ENCODE measurements around the gene RAPGEF4. TPM values are rescaled to one million over a fixed set of nuclear protein-coding genes. Genes with fewer than 3 reads are reported as not detected.

The RAPGEF4 gene
- total RNA-seq, 4 donors from 2014 or later = 2.5 to 7.9 (median 4.6) TPM

GRCh38 chr2:172998547-172999272 is 263.1 kb downstream of the RAPGEF4 start:
- Histone ChIP-seq H3K27me3 (no peaks in the 10 kb centered on the region), H3K27ac (no peak overlapping the region), H3K36me3 (peaks cover 0 to 3% of the 10 kb centered on the region in 2 donors), H3K4me1 (peaks cover 0 to 42% (median 6%) of the 10 kb centered on the region in 3 donors), H3K4me3 (no peak overlapping the region), H3K9me3 (no peaks in the 10 kb centered on the region)
- ATAC-seq = no peak
- WGBS, 2 donors (ENCODE audit: low coverage in 1 of 2) = 67 to 96% methylated on average over 1 to 2 of the region's 2 CpGs
- no peak for TF ChIP-seq CTCF (IDR thresholded peaks at IDR 0.05)
- TF ChIP-seq POLR2A (IDR thresholded peaks at IDR 0.05) = no peak
- TF ChIP-seq POLR2AphosphoS5 (IDR thresholded peaks at IDR 0.05) = no peak
- TF ChIP-seq EP300 (IDR thresholded peaks at IDR 0.05) = no peak

GRCh38 chr2:172999641-173000386 is 264.2 kb downstream of the RAPGEF4 start:
- ATAC-seq = no peak
- Histone ChIP-seq H3K4me1 (peaks cover 0 to 32% (median 6%) of the 10 kb centered on the region in 3 donors), H3K36me3 (peaks cover 0 to 3% of the 10 kb centered on the region in 2 donors), H3K9me3 (no peaks in the 10 kb centered on the region), H3K4me3 (no peak overlapping the region), H3K27ac (no peak overlapping the region), H3K27me3 (no peaks in the 10 kb centered on the region)
- TF ChIP-seq POLR2A (IDR thresholded peaks at IDR 0.05) (no peak), POLR2AphosphoS5 (IDR thresholded peaks at IDR 0.05) (no peak), EP300 (IDR thresholded peaks at IDR 0.05) (no peak), CTCF (IDR thresholded peaks at IDR 0.05) (no peak)
- 65 to 89% methylated on average over 4 of the region's 4 CpGs for WGBS, 2 donors (ENCODE audit: low coverage in 1 of 2)

- H3K4me3 ChIP-seq = no peak overlapping the region
- no peak for ATAC-seq
- TF ChIP-seq EP300 (IDR thresholded peaks at IDR 0.05) = no peak
- TF ChIP-seq POLR2AphosphoS5 (IDR thresholded peaks at IDR 0.05) = no peak
- TF ChIP-seq POLR2A (IDR thresholded peaks at IDR 0.05) = no peak
- no peak for TF ChIP-seq CTCF (IDR thresholded peaks at IDR 0.05)
- no peaks in the 10 kb centered on the region for H3K27me3 ChIP-seq
- no peak overlapping the region for H3K27ac ChIP-seq
- H3K9me3 ChIP-seq = no peaks in the 10 kb centered on the region
- H3K4me1 ChIP-seq = peaks cover 0 to 11% (median 0%) of the 10 kb centered on the region in 3 donors
- H3K36me3 ChIP-seq = peaks cover 0 to 3% of the 10 kb centered on the region in 2 donors
- WGBS, 2 donors (ENCODE audit: low coverage in 1 of 2) = 50 to 84% methylated on average over 4 to 5 of the region's 7 CpGs
Measured at GRCh38 chr2:173001664-173002604, 266.3 kb downstream of the RAPGEF4 start.

GRCh38 chr2:173002751-173003541 is 267.3 kb downstream of the RAPGEF4 start:
- no peak overlapping the region for H3K27ac ChIP-seq
- ATAC-seq = no peak

More at GRCh38 chr2:173002751-173003541, 267.3 kb downstream of the RAPGEF4 start:
- WGBS, 2 donors (ENCODE audit: low coverage in 1 of 2) = 65 to 69% methylated on average over 8 to 15 of the region's 15 CpGs
- TF ChIP-seq EP300 (IDR thresholded peaks at IDR 0.05) (no peak), POLR2AphosphoS5 (IDR thresholded peaks at IDR 0.05) (no peak), POLR2A (IDR thresholded peaks at IDR 0.05) (no peak), CTCF (IDR thresholded peaks at IDR 0.05) (no peak)
- no peak overlapping the region for H3K4me3 ChIP-seq
- no peaks in the 10 kb centered on the region for H3K9me3 ChIP-seq
- no peaks in the 10 kb centered on the region for H3K36me3 ChIP-seq
- no peaks in the 10 kb centered on the region for H3K27me3 ChIP-seq
- H3K4me1 ChIP-seq = peaks cover 0 to 11% (median 0%) of the 10 kb centered on the region in 3 donors

Data from gastroesophageal sphincter (tissue), 4 donors.